Testis (tissue), 2 donors: Measurements from ENCODE around the gene ICAM5.

Experiments
- CTCF ChIP-seq, 3 experiments: fragments of 450-650 bp in 2 of 3; fragments of 200-600 bp in 1 of 3; sonication (generic) in 1 of 3; IDR thresholded peaks; one replicate each; pipeline ENCODE4 v1.5.1; 2016 to 2019; ENCODE audit warnings: antibody characterized with exemption in 3 of 3, mild to moderate bottlenecking in 2 of 3, moderate library complexity in 1 of 3
- POLR2A ChIP-seq: fragments of 450-650 bp; IDR thresholded peaks from one replicate; pipeline ENCODE4 v1.6.1; 2017; ENCODE audit warnings: antibody characterized with exemption, mild to moderate bottlenecking, moderate library complexity

- TF ChIP-seq POLR2A (no peak), CTCF (IDR thresholded peaks at IDR 0.05) (no peak)
Measured at GRCh38 chr19:10320602-10321416, 31.1 kb downstream of the ICAM5 start.
